ENCODE data around the gene MYL12B.

MYL12B gene

GRCh38 chr18:3247240-3248061 is 14.5 kb upstream of the MYL12B start, which contains the start of gene MYL12A (continued):
- TF ChIP-seq HIC1 (tag by site-specific recombination; IDR thresholded peaks at IDR 0.05): peak; percentile 65
- no peak for TF ChIP-seq ZNF488 (tag by site-specific recombination; IDR thresholded peaks at IDR 0.05)
- TF ChIP-seq ZNF311 (tag by site-specific recombination; IDR thresholded peaks at IDR 0.05; ENCODE audit: borderline replicate concordance): no peak
- no peak for TF ChIP-seq MYNN (tag by site-specific recombination; IDR thresholded peaks at IDR 0.05; ENCODE audit: borderline replicate concordance)
- no peak for TF ChIP-seq ZNF658 (tag by site-specific recombination; IDR thresholded peaks at IDR 0.05)
- TF ChIP-seq, protein P1, sequence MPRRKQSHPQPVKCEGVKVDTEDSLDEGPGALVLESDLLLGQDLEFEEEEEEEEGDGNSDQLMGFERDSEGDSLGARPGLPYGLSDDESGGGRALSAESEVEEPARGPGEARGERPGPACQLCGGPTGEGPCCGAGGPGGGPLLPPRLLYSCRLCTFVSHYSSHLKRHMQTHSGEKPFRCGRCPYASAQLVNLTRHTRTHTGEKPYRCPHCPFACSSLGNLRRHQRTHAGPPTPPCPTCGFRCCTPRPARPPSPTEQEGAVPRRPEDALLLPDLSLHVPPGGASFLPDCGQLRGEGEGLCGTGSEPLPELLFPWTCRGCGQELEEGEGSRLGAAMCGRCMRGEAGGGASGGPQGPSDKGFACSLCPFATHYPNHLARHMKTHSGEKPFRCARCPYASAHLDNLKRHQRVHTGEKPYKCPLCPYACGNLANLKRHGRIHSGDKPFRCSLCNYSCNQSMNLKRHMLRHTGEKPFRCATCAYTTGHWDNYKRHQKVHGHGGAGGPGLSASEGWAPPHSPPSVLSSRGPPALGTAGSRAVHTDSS (tag by site-specific recombination; IDR thresholded peaks at IDR 0.05): peak; percentile 96
- peak; percentile 98 for TF ChIP-seq ZNF580 (tag by site-specific recombination; IDR thresholded peaks at IDR 0.05)
- TF ChIP-seq ZNF202 (tag by site-specific recombination; IDR thresholded peaks at IDR 0.05; ENCODE audit: borderline replicate concordance): no peak
- 0 out of 2 replicates have a peak, but pooled peaks have one; percentile 36 for TF ChIP-seq PRDM4 (tag by site-specific recombination; IDR thresholded peaks at IDR 0.05)
- TF ChIP-seq YY2 (tag by site-specific recombination; IDR thresholded peaks at IDR 0.05): no peak
- TF ChIP-seq ZNF561 (tag by site-specific recombination; IDR thresholded peaks at IDR 0.05; ENCODE audit: borderline replicate concordance): peak; percentile 94
- TF ChIP-seq YY1 (tag by site-specific recombination; IDR thresholded peaks at IDR 0.05): no peak
- TF ChIP-seq ZNF133 (tag by site-specific recombination; IDR thresholded peaks at IDR 0.05): no peak
- 0 out of 2 replicates have a peak, but pooled peaks have one; percentile 38 for TF ChIP-seq ZBTB10 (tag by site-specific recombination; IDR thresholded peaks at IDR 0.05)
- no peak for TF ChIP-seq ZNF140 (tag by site-specific recombination; IDR thresholded peaks at IDR 0.05)
- TF ChIP-seq ZNF112 (tag by site-specific recombination; IDR thresholded peaks at IDR 0.05): no peak
- no peak for TF ChIP-seq ZNF514 (tag by site-specific recombination; IDR thresholded peaks at IDR 0.05)
- TF ChIP-seq GLI2 (tag by site-specific recombination; IDR thresholded peaks at IDR 0.05; ENCODE audit: borderline replicate concordance, low read depth): no peak
- TF ChIP-seq SCRT1 (tag by site-specific recombination; IDR thresholded peaks at IDR 0.05; ENCODE audit: borderline replicate concordance): peak; percentile 80; the same call in 1 of the 2 replicates
- peak; percentile 74 for TF ChIP-seq ZNF518A (tag by site-specific recombination; conservative IDR thresholded peaks at IDR 0.05; ENCODE audit: low read depth)
- no peak for TF ChIP-seq GFI1B (tag by site-specific recombination; IDR thresholded peaks at IDR 0.05)
- no peak for TF ChIP-seq ZNF16 (tag by site-specific recombination; IDR thresholded peaks at IDR 0.05; ENCODE audit: low read depth)
- TF ChIP-seq ZNF266 (tag by site-specific recombination; IDR thresholded peaks at IDR 0.05; ENCODE audit: low read depth): no peak

Data from HEK293 (cell line).